ENCODE measurements around the gene TUBA1A. TPM values are rescaled to one million over a fixed set of nuclear protein-coding genes. Genes with fewer than 3 reads are reported as not detected.
"Not testable (repeated sequence)": the region's sequence is repeated elsewhere in the genome, so short reads cannot be mapped to it uniquely, and the experiment has no call there.

TUBA1A gene
- total RNA-seq, 1 donor from 2014 or later: 102 TPM

DNA sequence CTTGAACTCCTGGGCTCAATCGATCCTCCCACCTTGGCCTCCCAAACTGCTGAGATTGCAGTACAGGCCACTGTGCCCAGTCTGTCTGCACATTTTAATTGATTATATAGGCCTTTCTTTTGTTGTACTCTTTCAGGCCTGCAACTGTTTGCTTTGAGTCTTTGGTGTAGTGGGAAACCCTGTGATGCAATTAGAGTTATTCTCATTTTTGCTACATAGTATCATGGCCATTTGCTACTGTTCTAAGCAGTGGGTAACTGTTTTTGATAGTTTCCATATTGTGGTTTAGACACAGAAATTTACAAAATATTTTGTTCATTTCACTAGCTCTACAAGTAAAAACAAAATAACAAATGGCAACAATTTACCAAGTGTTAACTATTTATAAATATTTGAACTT, 51.4 kb downstream of the TUBA1A start:
- no peak for DNase-seq
- Histone ChIP-seq H3K9me3 (replicated peaks) (no peaks in the 10 kb centered on the region), H3K27me3 (ENCODE audit: low read depth) (no peaks in the 10 kb centered on the region), H3K4me3 (no peak overlapping the region), H3K27ac (replicated peaks) (no peak overlapping the region), H3K4me1 (peaks cover 14% of the 10 kb centered on the region), H3K36me3 (no peaks in the 10 kb centered on the region)
- intact Hi-C loops (cut with micrococcal nuclease): no loop called here
- TF ChIP-seq, protein P1, sequence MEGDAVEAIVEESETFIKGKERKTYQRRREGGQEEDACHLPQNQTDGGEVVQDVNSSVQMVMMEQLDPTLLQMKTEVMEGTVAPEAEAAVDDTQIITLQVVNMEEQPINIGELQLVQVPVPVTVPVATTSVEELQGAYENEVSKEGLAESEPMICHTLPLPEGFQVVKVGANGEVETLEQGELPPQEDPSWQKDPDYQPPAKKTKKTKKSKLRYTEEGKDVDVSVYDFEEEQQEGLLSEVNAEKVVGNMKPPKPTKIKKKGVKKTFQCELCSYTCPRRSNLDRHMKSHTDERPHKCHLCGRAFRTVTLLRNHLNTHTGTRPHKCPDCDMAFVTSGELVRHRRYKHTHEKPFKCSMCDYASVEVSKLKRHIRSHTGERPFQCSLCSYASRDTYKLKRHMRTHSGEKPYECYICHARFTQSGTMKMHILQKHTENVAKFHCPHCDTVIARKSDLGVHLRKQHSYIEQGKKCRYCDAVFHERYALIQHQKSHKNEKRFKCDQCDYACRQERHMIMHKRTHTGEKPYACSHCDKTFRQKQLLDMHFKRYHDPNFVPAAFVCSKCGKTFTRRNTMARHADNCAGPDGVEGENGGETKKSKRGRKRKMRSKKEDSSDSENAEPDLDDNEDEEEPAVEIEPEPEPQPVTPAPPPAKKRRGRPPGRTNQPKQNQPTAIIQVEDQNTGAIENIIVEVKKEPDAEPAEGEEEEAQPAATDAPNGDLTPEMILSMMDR (IDR thresholded peaks at IDR 0.05; ENCODE audit: borderline replicate concordance): no peak

DNA sequence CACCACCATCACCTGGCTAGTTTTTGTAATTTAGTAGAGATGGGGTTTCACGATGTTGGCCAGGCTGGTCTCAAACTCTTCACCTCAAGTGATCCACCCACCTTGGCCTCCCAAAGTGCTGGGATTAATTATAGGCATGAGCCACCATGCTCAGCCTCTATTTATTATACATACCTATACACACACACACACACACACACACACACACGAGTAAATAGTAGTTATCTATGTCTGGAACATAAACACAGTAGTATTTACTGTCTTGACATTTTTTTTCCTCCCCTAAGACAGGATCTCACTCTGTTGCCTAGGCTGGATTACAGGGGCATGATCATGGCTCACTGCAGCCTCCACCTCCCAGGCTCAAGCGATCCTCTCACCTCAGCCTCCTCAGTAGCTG, 51.9 kb downstream of the TUBA1A start:
- H3K4me1 ChIP-seq: peaks cover 19% of the 10 kb centered on the region
- H3K27me3 ChIP-seq (ENCODE audit: low read depth); DNase-seq; H3K9me3 ChIP-seq (replicated peaks); H3K4me3 ChIP-seq; intact Hi-C loops (cut with micrococcal nuclease); H3K27ac ChIP-seq (replicated peaks); H3K36me3 ChIP-seq: not testable (repeated sequence)

Other genes starting within 250 kb of the TUBA1A start
- gene ARF3, start 231.6 kb downstream of the TUBA1A start, total RNA-seq: 49.6 TPM
- 0.44 TPM for gene WNT10B, start 217.3 kb downstream of the TUBA1A start, total RNA-seq
- not detected for gene WNT1, start 210.8 kb downstream of the TUBA1A start, total RNA-seq
- 1.4 TPM for gene DDN, start 189.7 kb downstream of the TUBA1A start, total RNA-seq
- 104 TPM for gene PRKAG1, start 170.3 kb downstream of the TUBA1A start, total RNA-seq
- 38.5 TPM for gene KMT2D, start 128.3 kb downstream of the TUBA1A start, total RNA-seq
- gene RHEBL1, start 119.1 kb downstream of the TUBA1A start, total RNA-seq: not detected
- 0.41 TPM for gene DHH, start 94.3 kb downstream of the TUBA1A start, total RNA-seq
- gene LMBR1L, start 78.2 kb downstream of the TUBA1A start, total RNA-seq: 27.5 TPM
- 318 TPM for gene TUBA1B, start 57.7 kb downstream of the TUBA1A start, total RNA-seq
- 35.0 TPM for gene TUBA1C, start 76.0 kb upstream of the TUBA1A start, total RNA-seq
- not detected for gene PRPH, start 106.1 kb upstream of the TUBA1A start, total RNA-seq
- 0.66 TPM for gene TROAP, start 134.2 kb upstream of the TUBA1A start, total RNA-seq
- not detected for gene C1QL4, start 148.1 kb upstream of the TUBA1A start, total RNA-seq
- 0.08 TPM for gene DNAJC22, start 157.8 kb upstream of the TUBA1A start, total RNA-seq
- gene SPATS2, start 178.4 kb upstream of the TUBA1A start, total RNA-seq: 5.9 TPM

Measured in left ventricle myocardium inferior (tissue), 1 donor.